HG03575 (cell line): ENCODE data around the gene ANXA2R.
"Not testable (repeated sequence)": the region's sequence is repeated elsewhere in the genome, so short reads cannot be mapped to it uniquely, and the experiment has no call there.

Source experiments
- ATAC-seq: cut with Tn5 transposase; IDR thresholded peaks from one replicate; pipeline ENCODE4 v1.9.1; 2021; ENCODE audit not compliant: unreplicated experiment, insufficient number of reproducible peaks, low FRiP score; ENCODE audit errors: extremely low read depth

ANXA2R gene

DNA sequence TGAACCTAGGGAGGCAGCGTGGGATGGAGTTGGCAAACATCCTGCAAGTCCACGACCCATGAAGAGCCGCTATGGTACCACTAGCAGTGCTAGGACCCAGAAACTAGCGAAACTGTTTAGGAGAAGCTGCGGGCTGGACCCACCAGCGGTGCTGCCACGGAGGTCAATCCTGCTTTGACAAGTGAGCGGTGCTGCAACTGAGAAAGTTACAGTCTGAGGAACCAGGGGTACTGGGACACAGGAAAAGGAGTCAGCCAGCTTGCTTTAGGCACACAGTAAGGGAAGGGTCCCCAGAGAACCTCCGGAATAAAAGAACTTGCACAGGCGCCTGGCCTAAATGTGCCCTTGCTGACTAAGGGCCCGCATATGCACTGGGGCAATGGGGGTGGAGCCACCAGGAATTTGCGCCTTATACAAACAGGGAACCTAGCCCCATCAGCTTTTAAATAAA is 23.6 kb upstream of the ANXA2R start:
- ATAC-seq: no peak

DNA sequence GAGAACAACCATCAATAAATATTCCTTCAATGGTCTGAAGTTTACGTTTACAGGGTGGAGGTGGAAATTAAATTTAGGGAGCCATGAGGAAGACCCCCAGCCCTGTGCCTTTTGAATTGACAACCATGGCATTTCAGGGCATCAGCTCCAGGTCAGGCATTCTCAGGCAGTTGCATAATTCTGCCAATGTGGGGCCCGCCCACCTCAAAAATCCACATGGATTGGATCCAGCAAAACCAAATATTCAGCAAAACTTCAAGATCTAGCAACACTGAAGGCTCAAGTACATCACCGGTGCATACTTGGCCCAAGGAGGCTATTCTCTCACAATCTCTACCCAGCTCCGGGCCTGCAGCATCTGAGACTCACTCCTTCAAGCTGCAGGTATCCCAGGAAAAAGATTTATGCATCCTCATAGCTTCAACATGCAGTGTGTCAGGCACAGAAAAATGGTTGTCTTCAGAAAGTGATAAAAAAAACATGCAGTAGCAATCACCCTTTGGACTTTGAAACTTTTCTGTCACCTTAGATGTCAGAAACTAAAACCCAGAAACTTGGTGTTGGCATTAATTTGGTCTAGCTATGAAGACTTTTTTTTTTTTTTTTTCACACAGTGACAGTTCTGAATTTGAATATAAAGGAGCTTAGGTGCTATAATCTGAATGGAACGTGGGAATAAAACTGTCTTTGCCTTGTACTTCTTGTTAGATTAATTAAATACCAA is 21.4 kb upstream of the ANXA2R start:
- no peak for ATAC-seq

DNA sequence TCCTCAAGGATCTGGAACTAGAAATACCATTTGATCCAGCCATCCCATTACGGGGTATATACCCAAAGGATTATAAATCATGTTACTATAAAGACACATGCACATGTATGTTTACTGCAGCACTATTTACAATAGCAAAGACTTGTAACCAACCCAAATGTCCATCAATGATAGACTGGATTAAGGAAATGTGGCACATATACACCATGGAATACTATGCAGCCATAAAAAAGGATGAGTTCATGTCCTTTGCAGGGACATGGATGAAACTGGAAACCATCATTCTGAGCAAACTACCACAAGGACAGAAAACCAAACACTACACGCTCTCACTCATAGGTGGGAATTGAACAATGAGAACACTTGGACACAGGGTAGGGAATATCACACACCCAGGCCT is 19.9 kb upstream of the ANXA2R start:
- ATAC-seq: not testable (repeated sequence)

DNA sequence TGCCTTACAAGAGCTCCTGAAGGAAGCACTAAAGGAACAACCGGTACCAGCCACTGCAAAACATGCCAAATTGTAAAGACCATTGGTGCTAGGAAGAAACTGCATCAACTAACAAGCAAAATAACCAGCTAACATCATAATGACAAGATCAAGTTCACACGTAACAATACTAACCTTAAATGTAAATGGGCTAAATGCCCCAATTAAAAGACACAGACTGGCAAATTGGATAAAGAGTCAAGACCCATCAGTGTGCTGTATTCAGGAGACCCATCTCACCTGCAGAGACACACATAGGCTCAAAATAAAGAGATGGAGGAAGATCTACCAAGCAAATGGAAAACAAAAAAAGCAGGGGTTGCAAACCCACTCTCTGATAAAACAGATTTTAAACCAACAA is 15.0 kb upstream of the ANXA2R start:
- not testable (repeated sequence) for ATAC-seq

DNA sequence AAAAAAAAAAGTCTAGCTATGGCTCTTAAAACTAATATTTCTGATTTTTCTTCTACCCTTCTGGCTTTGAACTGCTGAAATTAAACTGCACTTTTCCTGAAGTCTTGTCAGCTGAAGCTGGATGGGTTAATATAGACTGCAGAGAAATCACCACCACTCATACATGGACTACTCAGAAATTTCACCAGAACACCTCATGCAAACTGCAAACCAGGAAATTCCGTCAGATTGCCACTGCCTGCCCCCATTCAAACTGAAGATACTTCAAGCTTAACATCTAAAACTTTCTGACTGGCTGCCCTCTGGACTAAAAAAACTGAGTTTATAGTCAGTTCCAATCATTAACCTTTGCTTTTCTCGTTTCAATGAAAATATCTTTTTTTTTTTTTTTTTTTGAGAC is 11.6 kb upstream of the ANXA2R start:
- ATAC-seq: no peak

DNA sequence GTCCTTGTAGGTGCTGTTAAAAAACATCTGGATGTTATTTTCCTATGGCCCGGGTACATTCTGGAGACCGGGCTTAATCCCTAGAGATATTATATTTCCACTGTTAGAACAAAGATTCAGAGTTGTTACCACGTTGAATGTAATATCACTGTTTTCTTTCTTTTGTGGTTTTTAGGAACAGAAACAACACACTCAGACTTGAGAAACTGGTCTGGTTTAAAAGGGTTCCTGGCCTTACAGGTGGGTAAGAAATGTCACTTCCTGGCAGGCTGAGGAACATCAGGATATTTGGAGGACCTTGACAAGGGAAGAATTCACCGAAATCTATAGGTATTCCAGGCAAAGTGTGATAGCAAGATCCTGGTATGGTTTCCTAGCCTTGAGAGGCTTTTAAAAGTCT is 10.3 kb upstream of the ANXA2R start:
- no peak for ATAC-seq

DNA sequence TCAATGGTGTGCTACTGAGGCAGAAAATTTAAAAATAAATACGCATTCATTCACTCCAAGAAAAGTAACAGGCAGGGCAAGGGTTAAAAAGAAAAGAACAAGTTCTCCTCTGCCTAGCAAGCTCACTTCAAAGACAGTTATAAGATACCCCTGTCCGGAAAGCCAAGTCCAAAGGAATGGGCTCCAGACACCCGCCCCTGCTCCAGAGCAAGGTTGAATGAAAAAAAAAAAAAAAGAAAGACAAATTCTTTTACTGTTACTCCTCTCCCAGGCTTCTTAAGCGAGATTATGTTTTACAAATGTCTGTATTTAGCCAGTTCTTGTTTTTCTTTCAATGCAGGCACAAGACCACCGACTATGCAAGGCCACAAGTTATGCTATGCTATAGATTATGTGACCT is 9.1 kb upstream of the ANXA2R start:
- no peak for ATAC-seq

DNA sequence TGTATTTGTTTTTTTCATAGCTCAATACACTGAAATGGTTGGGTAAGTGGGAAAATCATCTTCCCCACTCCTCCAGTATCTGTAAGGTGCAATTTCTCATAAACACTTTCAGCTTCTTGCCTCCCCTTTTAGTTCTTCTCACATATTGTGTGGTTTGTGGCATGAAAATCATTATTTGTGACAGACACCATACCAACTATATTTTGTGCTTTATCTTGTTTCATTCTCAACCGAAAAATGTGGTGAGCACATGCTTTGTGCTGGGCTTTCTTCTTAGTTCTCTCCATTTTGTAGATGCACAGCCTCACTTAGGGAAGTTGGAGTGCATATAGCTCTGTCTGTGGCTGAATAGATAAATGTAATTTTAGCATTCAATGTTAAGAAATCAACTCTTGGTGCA is 6.4 kb upstream of the ANXA2R start:
- no peak for ATAC-seq

DNA sequence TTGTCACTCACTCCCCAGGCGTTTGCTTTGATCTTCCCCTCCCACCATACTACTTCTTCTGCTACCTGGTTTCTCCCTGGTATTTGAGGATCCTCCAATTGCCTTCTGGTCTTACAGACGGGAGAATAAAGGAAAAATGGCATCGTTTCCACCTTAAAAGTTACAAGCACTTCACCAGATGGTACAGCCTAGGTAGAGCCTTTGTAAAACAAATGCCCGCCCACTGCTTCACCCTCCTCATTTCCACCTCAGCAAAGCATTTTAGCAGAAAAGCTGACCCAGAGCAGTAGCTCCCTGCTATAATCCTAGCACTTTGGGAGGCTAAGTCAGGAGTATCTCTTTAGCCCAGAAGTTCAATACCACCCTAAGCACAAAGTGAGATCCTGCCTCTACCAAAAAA is 5.1 kb upstream of the ANXA2R start:
- no peak for ATAC-seq

DNA sequence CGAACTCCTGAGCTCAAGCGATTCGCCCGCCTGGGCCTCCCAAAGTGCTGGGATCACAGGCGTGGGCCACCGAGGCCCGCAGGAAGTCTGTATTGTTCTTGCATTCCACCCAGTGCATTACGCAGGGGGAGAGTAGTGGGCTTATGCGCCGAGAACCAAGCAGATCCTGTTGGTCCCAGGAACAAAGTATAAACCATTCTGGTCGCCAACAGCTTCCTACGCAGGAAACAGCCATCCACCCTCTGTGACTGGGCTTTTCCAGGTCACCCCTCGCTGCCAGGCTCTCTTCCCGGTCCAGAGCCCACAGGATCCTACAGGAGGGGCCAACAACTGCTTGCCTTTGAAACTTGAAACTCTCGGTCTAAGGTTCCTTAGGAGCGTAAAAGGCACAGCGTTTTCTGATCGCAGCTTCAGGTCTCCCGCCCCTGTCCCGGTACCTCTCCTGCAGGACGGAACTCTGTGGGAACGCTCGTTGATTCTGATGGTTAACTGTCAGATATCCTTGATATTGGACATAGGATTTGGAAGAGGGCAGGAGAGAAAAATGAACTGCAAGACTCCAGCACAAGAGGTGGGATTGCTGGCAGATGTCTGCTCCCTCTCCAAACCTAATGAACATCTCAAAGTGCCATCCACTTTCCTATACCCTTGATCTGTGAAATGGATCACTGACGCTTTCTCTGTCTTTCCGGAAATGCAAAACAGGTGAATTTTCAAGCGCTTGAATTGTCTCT is 4.2 kb upstream of the ANXA2R start:
- ATAC-seq: no peak

DNA sequence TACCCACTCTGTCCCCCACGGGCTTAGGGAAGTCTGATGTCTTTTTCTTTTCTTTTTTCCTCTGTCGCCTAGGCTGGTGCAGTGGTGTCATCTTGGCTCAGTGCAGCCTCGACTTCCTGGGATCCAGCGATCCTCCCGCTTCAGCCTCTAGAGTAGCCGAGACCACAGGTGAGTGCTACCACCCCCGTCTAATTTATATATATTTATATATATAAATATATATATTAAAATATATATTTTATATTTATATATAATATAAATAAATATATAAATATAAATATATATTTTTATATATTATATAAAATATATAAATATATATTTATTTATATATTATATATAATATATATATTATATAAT is 3.3 kb upstream of the ANXA2R start:
- ATAC-seq: no peak

DNA sequence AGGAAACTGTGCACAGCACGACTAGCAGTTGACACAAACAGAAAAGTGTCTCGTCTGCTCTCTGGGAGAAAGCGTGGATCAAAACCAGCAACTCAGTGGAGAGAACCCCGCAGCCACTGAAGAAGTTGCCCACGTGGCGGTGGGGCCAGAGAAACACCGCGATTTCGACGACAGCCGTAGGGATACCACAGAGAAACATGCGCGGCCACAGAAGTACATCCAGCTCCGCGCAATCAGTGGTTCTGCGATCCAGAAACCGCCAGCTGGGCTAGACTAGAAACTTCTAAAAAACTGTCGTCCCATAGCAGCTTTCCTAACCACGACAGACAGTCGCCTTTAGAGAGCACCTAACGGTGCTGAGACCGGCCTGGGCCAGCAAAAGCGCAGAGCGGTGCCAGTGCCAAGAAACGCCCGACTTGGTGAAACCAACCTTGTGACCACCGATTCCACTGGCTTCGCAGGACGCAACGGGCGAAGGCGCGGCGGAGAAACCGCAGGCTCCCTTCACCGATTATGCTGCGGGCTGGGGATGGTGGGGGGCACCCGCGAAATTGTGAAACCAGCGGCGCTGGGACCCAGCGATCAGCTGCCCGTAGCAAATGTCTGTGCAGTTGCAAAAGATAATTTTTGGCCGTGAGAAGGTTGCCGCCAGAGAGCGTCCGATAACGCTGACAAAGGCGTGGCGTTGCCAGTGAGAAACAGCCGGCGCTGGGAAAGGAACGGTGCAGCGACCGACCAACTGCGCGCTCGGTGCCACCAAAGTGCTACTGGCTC is 2.7 kb upstream of the ANXA2R start:
- no peak for ATAC-seq

DNA sequence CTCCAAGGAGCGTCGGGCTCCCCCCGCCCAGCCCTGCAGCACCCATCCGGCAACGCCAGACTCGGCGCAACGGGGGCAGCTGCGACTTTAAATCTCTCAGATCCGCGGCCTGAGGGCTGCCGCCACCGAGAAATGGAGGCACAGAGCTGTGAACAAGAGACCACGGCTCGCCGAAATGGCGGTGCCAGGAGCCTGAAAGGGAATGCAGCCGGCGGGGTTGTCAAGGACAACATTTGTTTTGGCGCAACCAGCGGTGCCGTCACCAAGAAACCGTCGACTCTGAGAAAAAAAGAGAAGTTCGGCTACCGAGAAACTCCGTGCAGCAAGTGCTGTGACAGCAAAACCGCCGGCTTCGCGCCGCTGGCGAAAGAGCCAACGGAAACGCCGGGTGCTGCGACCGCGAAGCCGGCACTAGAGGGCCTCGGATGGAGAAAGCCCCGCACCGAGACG is 2.1 kb upstream of the ANXA2R start:
- no peak for ATAC-seq

DNA sequence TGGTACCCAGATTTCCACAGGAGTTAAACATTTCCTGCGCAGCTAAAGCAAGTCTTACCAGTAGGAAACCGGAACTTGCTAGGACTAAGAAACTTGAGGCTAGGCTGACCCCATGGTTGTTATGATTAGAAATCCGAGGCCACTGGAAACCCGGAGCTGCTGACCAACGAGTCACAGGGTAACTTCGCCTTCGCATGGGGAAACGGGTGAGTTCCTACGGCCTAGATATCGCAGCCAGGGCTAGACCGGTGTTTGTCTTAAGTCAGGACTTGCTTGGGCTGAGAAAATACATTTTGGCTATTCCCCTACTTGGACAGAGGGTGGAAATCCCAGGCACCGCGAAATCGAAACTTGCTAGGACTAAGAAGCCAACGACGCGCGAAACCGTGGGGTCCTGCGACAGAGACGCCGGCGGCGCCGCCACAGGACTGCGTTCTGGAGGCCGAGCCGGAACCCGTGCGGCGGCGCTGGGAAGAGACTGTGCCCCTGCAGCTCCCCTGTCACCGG is 1.6 kb upstream of the ANXA2R start:
- ATAC-seq: no peak

DNA sequence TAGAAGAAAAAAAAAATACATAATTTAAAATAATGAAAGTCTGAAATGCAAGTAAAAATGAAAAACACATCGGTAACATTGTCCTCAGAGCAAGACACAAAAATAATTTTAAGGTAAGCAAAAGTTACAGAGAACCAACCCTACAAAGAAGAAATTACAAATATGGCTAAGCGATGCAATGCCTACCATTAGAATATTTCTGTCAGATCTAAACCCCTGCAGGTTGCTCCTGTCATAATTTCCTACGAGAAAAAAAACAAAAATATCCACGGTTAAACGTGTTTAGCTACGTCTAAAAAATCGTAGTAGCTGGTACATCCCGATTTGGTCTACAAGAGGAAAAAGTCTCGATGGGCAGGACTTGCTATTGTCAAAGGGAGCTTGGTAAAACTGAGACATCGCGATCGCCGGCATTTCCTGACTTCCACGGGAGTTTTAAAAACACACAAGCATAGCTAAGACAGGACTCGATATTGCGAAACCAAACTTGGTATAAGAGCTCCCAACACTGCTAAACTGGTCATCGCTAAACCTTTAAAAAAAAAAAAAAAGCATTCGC is 1.1 kb upstream of the ANXA2R start:
- no peak for ATAC-seq

DNA sequence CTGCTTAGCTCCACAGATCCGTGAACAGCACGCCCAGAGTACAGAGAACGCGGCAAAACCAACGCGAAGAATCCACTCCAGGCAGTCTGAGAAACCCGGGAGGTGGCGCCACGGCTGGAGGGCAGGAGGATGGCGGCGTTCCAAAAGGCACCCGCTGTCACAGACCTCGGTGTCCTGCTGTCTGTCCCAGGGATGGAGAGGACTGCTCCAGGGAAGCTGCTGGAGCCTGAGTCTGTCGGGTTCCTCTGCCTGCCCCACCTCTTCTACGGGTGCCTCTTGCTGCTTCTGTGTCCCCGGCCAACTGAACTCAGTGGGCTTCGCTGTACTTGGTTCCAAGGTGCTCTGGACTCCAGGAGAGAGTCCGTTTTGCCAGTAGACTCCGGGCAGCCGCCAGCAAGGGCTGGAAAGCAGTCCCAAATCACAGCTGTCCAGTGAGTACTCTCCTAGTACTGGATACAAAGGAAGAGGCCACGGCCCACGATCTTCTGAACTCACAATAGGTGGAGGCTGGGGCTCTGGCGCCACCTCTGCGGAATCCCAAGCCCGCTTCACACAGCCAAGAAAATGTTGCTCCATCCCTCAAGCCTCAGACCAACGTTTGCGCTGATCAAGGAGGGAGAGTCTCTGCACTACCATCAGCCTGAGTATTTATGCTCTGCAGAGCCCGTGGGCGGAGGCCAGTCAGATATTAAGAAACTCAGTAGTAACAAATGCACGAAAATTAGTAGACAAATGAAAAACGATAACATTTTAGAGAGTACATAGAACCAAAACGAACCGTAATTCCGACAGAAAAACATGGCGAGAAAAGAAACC is 440 bp downstream of the ANXA2R start:
- no peak for ATAC-seq

DNA sequence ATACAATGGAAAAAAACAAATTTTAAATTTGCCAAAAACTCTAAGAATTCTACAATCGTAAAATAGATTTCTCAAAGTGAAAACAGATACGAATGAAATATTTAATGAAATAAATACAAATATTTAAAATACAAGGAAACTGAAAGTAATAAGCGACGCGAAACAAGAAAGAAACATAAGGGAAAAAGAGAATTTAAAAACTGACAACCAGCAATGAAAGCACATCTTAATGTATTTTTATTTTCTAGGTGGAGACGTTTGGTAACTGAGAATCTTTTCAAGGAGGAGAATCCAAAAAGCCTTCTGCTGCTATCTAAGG is 1.0 kb downstream of the ANXA2R start:
- no peak for ATAC-seq

DNA sequence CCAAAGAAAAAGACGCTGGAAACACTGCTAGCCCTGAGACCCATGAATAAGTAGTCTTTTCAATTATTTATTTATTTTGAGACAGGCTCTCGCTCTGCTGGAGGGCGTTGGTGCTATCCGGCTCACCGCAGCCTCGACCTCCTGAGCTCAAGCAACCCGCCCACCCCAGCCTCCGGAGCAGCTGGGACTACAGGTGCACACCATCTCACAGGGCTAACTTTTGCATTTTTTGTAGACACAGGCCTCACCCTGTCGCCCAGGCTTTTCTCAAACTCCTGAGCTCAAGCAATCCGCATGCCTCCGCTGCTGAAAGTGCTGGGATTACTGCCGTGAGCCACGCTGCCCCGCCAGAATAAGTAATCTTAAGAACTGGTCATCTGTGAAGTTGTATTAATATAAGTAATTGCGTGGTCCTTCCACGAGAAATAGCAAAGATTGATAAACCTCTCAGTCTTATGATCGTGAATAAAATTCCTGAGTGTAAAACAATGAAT is 1.6 kb downstream of the ANXA2R start:
- ATAC-seq: no peak
